Measurements from ENCODE around the gene IGF2.

The IGF2 gene

GRCh38 chr11:2091786-2092463, 47.3 kb downstream of the IGF2 start:
- no peak for DNase-seq (ENCODE audit: low read depth in 2 of 2)

- DNase-seq (ENCODE audit: low read depth in 2 of 2): no peak
Measured at GRCh38 chr11:2091112-2091746, 48.0 kb downstream of the IGF2 start.

GRCh38 chr11:2090172-2091111, 48.7 kb downstream of the IGF2 start:
- no peak for DNase-seq (ENCODE audit: low read depth in 2 of 2)

GRCh38 chr11:2089536-2090165, 49.5 kb downstream of the IGF2 start:
- DNase-seq (ENCODE audit: low read depth in 2 of 2): no peak

GRCh38 chr11:2088746-2089535, 50.2 kb downstream of the IGF2 start:
- DNase-seq (ENCODE audit: low read depth in 2 of 2): no peak

GRCh38 chr11:2088284-2088683, 50.9 kb downstream of the IGF2 start:
- no peak for DNase-seq (ENCODE audit: low read depth in 2 of 2)

- DNase-seq (ENCODE audit: low read depth in 2 of 2): no peak
Measured at GRCh38 chr11:2086239-2087040, 52.7 kb downstream of the IGF2 start.

GRCh38 chr11:2085251-2086066, 53.7 kb downstream of the IGF2 start:
- DNase-seq (ENCODE audit: low read depth in 2 of 2): no peak

- no peak for DNase-seq (ENCODE audit: low read depth in 2 of 2)
Measured at GRCh38 chr11:2084721-2085120, 54.5 kb downstream of the IGF2 start.

All from stimulated activated CD4-positive, alpha-beta T cell treated with anti-CD3 and anti-CD28 coated beads, Interleukin-12 subunit alpha, Interleukin-12 subunit beta, amount 100 ng/mL, for 24 hours (primary cell).